ENCODE measurements around the gene CDK12. TPM values are rescaled to one million over a fixed set of nuclear protein-coding genes. Genes with fewer than 3 reads are reported as not detected.

CDK12 gene
- total and polyA plus RNA-seq, 4 donors, result 7.5 to 30.3 (median 15.0) TPM

DNA sequence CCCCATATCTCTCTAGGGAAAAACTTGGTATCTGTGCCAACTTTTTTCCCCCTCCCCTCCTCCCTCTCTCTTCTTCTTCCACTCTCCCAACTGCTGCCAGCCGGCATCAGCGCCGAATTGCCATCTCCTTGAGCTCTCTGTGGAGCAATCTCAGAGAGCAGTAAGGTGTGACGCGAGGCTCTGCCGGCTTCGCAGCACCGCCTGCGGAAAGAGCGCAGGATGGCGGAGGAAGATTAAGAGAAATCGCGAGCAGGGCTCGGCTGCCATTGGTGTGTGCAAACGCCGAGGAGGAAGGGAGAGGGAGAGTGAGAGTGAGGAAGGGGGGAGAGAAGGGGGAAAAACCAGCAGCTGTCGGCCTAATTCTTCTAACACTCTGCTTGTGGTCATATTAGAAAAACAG is 102.2 kb downstream of the CDK12 start:
- TF ChIP-seq, protein P1, sequence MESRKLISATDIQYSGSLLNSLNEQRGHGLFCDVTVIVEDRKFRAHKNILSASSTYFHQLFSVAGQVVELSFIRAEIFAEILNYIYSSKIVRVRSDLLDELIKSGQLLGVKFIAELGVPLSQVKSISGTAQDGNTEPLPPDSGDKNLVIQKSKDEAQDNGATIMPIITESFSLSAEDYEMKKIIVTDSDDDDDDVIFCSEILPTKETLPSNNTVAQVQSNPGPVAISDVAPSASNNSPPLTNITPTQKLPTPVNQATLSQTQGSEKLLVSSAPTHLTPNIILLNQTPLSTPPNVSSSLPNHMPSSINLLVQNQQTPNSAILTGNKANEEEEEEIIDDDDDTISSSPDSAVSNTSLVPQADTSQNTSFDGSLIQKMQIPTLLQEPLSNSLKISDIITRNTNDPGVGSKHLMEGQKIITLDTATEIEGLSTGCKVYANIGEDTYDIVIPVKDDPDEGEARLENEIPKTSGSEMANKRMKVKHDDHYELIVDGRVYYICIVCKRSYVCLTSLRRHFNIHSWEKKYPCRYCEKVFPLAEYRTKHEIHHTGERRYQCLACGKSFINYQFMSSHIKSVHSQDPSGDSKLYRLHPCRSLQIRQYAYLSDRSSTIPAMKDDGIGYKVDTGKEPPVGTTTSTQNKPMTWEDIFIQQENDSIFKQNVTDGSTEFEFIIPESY (IDR thresholded peaks at IDR 0.05), result no peak
- TF ChIP-seq, protein P2, sequence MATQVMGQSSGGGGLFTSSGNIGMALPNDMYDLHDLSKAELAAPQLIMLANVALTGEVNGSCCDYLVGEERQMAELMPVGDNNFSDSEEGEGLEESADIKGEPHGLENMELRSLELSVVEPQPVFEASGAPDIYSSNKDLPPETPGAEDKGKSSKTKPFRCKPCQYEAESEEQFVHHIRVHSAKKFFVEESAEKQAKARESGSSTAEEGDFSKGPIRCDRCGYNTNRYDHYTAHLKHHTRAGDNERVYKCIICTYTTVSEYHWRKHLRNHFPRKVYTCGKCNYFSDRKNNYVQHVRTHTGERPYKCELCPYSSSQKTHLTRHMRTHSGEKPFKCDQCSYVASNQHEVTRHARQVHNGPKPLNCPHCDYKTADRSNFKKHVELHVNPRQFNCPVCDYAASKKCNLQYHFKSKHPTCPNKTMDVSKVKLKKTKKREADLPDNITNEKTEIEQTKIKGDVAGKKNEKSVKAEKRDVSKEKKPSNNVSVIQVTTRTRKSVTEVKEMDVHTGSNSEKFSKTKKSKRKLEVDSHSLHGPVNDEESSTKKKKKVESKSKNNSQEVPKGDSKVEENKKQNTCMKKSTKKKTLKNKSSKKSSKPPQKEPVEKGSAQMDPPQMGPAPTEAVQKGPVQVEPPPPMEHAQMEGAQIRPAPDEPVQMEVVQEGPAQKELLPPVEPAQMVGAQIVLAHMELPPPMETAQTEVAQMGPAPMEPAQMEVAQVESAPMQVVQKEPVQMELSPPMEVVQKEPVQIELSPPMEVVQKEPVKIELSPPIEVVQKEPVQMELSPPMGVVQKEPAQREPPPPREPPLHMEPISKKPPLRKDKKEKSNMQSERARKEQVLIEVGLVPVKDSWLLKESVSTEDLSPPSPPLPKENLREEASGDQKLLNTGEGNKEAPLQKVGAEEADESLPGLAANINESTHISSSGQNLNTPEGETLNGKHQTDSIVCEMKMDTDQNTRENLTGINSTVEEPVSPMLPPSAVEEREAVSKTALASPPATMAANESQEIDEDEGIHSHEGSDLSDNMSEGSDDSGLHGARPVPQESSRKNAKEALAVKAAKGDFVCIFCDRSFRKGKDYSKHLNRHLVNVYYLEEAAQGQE (IDR thresholded peaks at IDR 0.05), result no peak
- TF ChIP-seq SP1 (IDR thresholded peaks at IDR 0.05), result no peak
- no peak for TF ChIP-seq RXRA (IDR thresholded peaks at IDR 0.05)

DNA sequence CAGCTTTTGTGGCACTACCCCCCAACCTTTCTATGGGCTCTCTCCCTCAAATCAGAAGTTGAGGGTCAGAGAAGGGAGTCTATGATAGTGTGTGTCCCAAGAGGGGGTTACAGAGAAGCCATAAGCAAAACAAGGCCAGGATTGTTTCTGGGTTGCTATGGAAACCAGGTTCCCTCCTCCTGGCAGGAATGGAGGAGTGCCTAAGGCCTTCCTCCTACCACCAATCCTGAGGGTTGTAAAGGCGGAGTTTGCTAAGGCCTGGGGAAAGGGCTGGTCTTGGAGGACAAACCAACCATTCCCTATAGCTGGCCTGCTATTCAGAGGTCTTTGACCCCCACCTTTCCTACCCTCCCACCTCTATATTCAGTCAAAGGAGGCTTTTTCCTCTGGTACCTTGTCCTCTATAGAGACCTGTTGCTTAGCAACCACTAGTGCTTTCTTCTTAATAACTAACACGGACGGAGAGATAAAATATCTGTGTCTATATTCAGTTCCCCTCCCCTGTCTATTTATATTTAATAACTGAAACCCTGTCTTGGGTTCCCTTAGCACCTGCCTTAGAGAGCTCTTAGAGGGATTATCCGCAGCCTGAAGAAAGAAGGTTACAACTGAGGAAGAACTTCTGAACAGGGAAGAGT is 103.0 kb downstream of the CDK12 start:
- H3K27me3 ChIP-seq (ENCODE audit: control insufficient read depth in 4 of 4, insufficient read depth in 4 of 4, low read length in 3 of 4), result no peaks in the 10 kb centered on the region
- H3K9me3 ChIP-seq (ENCODE audit: control insufficient read depth in 4 of 4, low read length in 3 of 4), result no peaks in the 10 kb centered on the region
- H3K36me3 ChIP-seq (ENCODE audit: control insufficient read depth in 4 of 4, insufficient read depth in 3 of 4, low read depth in 1 of 4, low read length in 3 of 4), result peaks cover 9 to 47% (median 16%) of the 10 kb centered on the region in 4 donors
- no peak for DNase-seq (ENCODE audit: low spot score)
- no peak overlapping the region for H3K27ac ChIP-seq (ENCODE audit: low read depth in 1 of 2, low read length in 2 of 2)
- TF ChIP-seq, protein P3, sequence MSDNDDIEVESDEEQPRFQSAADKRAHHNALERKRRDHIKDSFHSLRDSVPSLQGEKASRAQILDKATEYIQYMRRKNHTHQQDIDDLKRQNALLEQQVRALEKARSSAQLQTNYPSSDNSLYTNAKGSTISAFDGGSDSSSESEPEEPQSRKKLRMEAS (IDR thresholded peaks at IDR 0.05), result no peak
- no peak for TF ChIP-seq GABPA (IDR thresholded peaks at IDR 0.05 in 1 of 2, conservative IDR thresholded peaks at IDR 0.05 in 1 of 2)
- no peak for TF ChIP-seq TAF1 (conservative IDR thresholded peaks at IDR 0.05)
- no peak for TF ChIP-seq HNF4A (conservative IDR thresholded peaks at IDR 0.05)
- TF ChIP-seq, protein P4, sequence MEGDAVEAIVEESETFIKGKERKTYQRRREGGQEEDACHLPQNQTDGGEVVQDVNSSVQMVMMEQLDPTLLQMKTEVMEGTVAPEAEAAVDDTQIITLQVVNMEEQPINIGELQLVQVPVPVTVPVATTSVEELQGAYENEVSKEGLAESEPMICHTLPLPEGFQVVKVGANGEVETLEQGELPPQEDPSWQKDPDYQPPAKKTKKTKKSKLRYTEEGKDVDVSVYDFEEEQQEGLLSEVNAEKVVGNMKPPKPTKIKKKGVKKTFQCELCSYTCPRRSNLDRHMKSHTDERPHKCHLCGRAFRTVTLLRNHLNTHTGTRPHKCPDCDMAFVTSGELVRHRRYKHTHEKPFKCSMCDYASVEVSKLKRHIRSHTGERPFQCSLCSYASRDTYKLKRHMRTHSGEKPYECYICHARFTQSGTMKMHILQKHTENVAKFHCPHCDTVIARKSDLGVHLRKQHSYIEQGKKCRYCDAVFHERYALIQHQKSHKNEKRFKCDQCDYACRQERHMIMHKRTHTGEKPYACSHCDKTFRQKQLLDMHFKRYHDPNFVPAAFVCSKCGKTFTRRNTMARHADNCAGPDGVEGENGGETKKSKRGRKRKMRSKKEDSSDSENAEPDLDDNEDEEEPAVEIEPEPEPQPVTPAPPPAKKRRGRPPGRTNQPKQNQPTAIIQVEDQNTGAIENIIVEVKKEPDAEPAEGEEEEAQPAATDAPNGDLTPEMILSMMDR (IDR thresholded peaks at IDR 0.05; ENCODE audit: low read depth, low read length, missing input control), result no peak
- no peak for TF ChIP-seq FOXA2 (IDR thresholded peaks at IDR 0.05)
- TF ChIP-seq JUND (IDR thresholded peaks at IDR 0.05), result no peak
- no peak for TF ChIP-seq YY1 (IDR thresholded peaks at IDR 0.05)
- TF ChIP-seq SP1 (IDR thresholded peaks at IDR 0.05), result no peak
- TF ChIP-seq, protein P5, sequence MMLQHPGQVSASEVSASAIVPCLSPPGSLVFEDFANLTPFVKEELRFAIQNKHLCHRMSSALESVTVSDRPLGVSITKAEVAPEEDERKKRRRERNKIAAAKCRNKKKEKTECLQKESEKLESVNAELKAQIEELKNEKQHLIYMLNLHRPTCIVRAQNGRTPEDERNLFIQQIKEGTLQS (IDR thresholded peaks at IDR 0.05), result no peak
- no peak for TF ChIP-seq NR2F2 (IDR thresholded peaks at IDR 0.05)
- TF ChIP-seq, protein P2 (IDR thresholded peaks at IDR 0.05), result no peak
- no peak for TF ChIP-seq HNF4G (IDR thresholded peaks at IDR 0.05)
- TF ChIP-seq FOXA1 (IDR thresholded peaks at IDR 0.05), result no peak
- WGBS, result 93% methylated on average over 4 of the region's 4 CpGs
- H3K4me1 ChIP-seq (ENCODE audit: control insufficient read depth in 4 of 4, insufficient read depth in 4 of 4, low read length in 3 of 4), result no peaks in the 10 kb centered on the region
- H3K9ac ChIP-seq (ENCODE audit: low read depth in 1 of 2, low read length in 2 of 2), result no peak overlapping the region
- H3K4me3 ChIP-seq (ENCODE audit: low read depth in 1 of 3, low read length in 3 of 3), result no peak overlapping the region

More for the DNA sequence above, 102.2 kb downstream of the CDK12 start:
- H3K36me3 ChIP-seq (ENCODE audit: control insufficient read depth in 4 of 4, insufficient read depth in 3 of 4, low read depth in 1 of 4, low read length in 3 of 4), result peaks cover 9 to 43% (median 14%) of the 10 kb centered on the region in 4 donors
- no peaks in the 10 kb centered on the region for H3K27me3 ChIP-seq (ENCODE audit: control insufficient read depth in 4 of 4, insufficient read depth in 4 of 4, low read length in 3 of 4)
- no peaks in the 10 kb centered on the region for H3K9me3 ChIP-seq (ENCODE audit: control insufficient read depth in 4 of 4, low read length in 3 of 4)
- no peak overlapping the region for H3K9ac ChIP-seq (ENCODE audit: low read depth in 1 of 2, low read length in 2 of 2)
- no peaks in the 10 kb centered on the region for H3K4me1 ChIP-seq (ENCODE audit: control insufficient read depth in 4 of 4, insufficient read depth in 4 of 4, low read length in 3 of 4)
- H3K4me3 ChIP-seq (ENCODE audit: low read depth in 1 of 3, low read length in 3 of 3), result no peak overlapping the region
- DNase-seq (ENCODE audit: low spot score), result no peak
- H3K27ac ChIP-seq (ENCODE audit: low read depth in 1 of 2, low read length in 2 of 2), result no peak overlapping the region
- WGBS, result 80% methylated on average over 17 of the region's 17 CpGs

All from liver (tissue), 9 donors.